ENCODE measurements around the gene LILRB1. TPM values are rescaled to one million over a fixed set of nuclear protein-coding genes. Genes with fewer than 3 reads are reported as not detected.

LILRB1 gene
- total and polyA plus RNA-seq, 2 donors (not counting 3 experiments of a cell fraction or from before 2014, with no cell fraction given), result not detected

DNA sequence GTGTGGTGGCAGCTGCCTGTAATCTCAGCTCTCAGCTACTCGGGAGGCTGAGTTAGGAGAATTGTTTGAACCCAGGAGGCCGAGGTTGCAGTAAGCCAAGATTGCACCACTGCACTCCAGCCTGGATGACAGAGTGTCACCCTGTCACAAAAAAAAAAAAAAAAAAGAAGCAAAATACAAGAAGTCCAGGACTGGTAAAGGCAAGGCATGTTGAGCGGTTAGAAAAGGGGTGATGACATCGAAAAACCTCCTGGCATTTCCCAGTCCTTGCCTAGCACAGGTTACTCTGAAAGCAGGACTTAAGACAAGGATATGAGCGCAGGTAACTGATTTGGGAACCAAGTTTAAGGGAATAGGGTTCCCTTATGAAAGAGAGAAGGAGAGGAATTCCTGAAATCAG, 30.0 kb downstream of the LILRB1 start:
- no peak overlapping the region for H3K9ac ChIP-seq (replicated peaks; ENCODE audit: extremely low read depth, insufficient read depth, low read length)
- H3K9me1 ChIP-seq (replicated peaks; ENCODE audit: control insufficient read depth, extremely low read depth, insufficient read depth, low read length), result no peaks in the 10 kb centered on the region
- BruUV-seq (replicated peaks), result no TSS peak
- intact Hi-C loops (cut with micrococcal nuclease) (no loop called here), dilution Hi-C loops (cut with MboI; ENCODE audit: extremely low pct_ligation_motif_present, low sequenced_read_pairs) (no loop called here)
- H3K4me2 ChIP-seq (ENCODE audit: insufficient read depth, low read length), result no peak overlapping the region
- ChIA-PET CTCF (interaction anchor here (2.7 kb wide), 1 partner anchor 14 kb away, joined by 12 read pairs; no protein-coding TSS in a partner anchor), POLR2A (no interaction called here)
- DNase-seq (ENCODE audit: low read depth, low spot score) (no peak), FAIRE-seq (no peak)
- H3K4me3 ChIP-seq (replicated peaks in 1 of 3; ENCODE audit: insufficient read depth in 1 of 3, low read depth in 1 of 3, low read length in 3 of 3), result no peak overlapping the region
- TF ChIP-seq POLR2AphosphoS5 (IDR thresholded peaks at IDR 0.05; ENCODE audit: insufficient read depth, low read depth, low read length) (no peak), GATA2 (IDR thresholded peaks at IDR 0.05; ENCODE audit: insufficient read depth, insufficient read length, low read depth, low read length) (no peak), FOS (IDR thresholded peaks at IDR 0.05; ENCODE audit: borderline replicate concordance, insufficient read depth, low read length) (no peak)
- H3K4me1 ChIP-seq (ENCODE audit: control insufficient read depth, extremely low read depth, insufficient read depth, low read length), result no peaks in the 10 kb centered on the region
- no peak overlapping the region for H3K27ac ChIP-seq (ENCODE audit: insufficient read depth, low read depth, low read length)
- no peaks in the 10 kb centered on the region for H3K27me3 ChIP-seq (ENCODE audit: control insufficient read depth in 2 of 2, insufficient read depth in 2 of 2, low read length in 2 of 2)
- H3K79me2 ChIP-seq (ENCODE audit: control insufficient read depth, insufficient read depth, low read length), result no peaks in the 10 kb centered on the region
- H2AFZ ChIP-seq (ENCODE audit: low read depth, low read length), result no peak overlapping the region
- no peaks in the 10 kb centered on the region for H3K36me3 ChIP-seq (ENCODE audit: control insufficient read depth in 2 of 2, extremely low read depth in 1 of 2, insufficient read depth in 2 of 2, low read length in 2 of 2)
- H4K20me1 ChIP-seq (replicated peaks; ENCODE audit: control insufficient read depth, extremely low read depth, insufficient read depth, low read length), result no peaks in the 10 kb centered on the region
- no peaks in the 10 kb centered on the region for H3K9me3 ChIP-seq (replicated peaks; ENCODE audit: control insufficient read depth, insufficient read depth, low read length)

- dilution Hi-C loops (cut with MboI; ENCODE audit: extremely low pct_ligation_motif_present, low sequenced_read_pairs), result no loop called here
- no peaks in the 10 kb centered on the region for H3K4me1 ChIP-seq (ENCODE audit: control insufficient read depth, extremely low read depth, insufficient read depth, low read length)
- POLR2A ChIA-PET, result no interaction called here
- no peaks in the 10 kb centered on the region for H3K79me2 ChIP-seq (ENCODE audit: control insufficient read depth, insufficient read depth, low read length)
- CTCF ChIA-PET, result interaction anchor here (2.7 kb wide), 1 partner anchor 13 kb away, joined by 12 read pairs; no protein-coding TSS in a partner anchor
- FAIRE-seq, result no peak
- H3K9me1 ChIP-seq (replicated peaks; ENCODE audit: control insufficient read depth, extremely low read depth, insufficient read depth, low read length), result no peaks in the 10 kb centered on the region
- H3K4me2 ChIP-seq (ENCODE audit: insufficient read depth, low read length), result no peak overlapping the region
- H3K36me3 ChIP-seq (ENCODE audit: control insufficient read depth in 2 of 2, extremely low read depth in 1 of 2, insufficient read depth in 2 of 2, low read length in 2 of 2), result no peaks in the 10 kb centered on the region
- no TSS peak for BruUV-seq (replicated peaks)
- H3K27me3 ChIP-seq (ENCODE audit: control insufficient read depth in 2 of 2, insufficient read depth in 2 of 2, low read length in 2 of 2), result no peaks in the 10 kb centered on the region
- H4K20me1 ChIP-seq (replicated peaks; ENCODE audit: control insufficient read depth, extremely low read depth, insufficient read depth, low read length), result no peaks in the 10 kb centered on the region
- intact Hi-C loops (cut with micrococcal nuclease), result no loop called here
- H3K4me3 ChIP-seq (replicated peaks in 1 of 3; ENCODE audit: insufficient read depth in 1 of 3, low read depth in 1 of 3, low read length in 3 of 3), result no peak overlapping the region
- H3K9me3 ChIP-seq (replicated peaks; ENCODE audit: control insufficient read depth, insufficient read depth, low read length), result no peaks in the 10 kb centered on the region
- no peak overlapping the region for H2AFZ ChIP-seq (ENCODE audit: low read depth, low read length)
- H3K9ac ChIP-seq (replicated peaks; ENCODE audit: extremely low read depth, insufficient read depth, low read length), result no peak overlapping the region
- no peak for TF ChIP-seq MYC (IDR thresholded peaks at IDR 0.05; ENCODE audit: low read depth, low read length)
- no peak for TF ChIP-seq EZH2 (IDR thresholded peaks at IDR 0.05; ENCODE audit: borderline replicate concordance, low read depth, low read length, severe bottlenecking)
- no peak overlapping the region for H3K27ac ChIP-seq (ENCODE audit: insufficient read depth, low read depth, low read length)
- no peak for DNase-seq (ENCODE audit: low read depth, low spot score)
These were observed 30.7 kb downstream of the LILRB1 start for GRCh38 chr19:54660964-54661363.
